ENCODE data around the gene ARHGAP12.
"Not testable (repeated sequence)": the region's sequence is repeated elsewhere in the genome, so short reads cannot be mapped to it uniquely, and the experiment has no call there.

ARHGAP12 gene

GRCh38 chr10:31928549-31929260 lies at the start of gene ARHGAP12:
Gene ARHGAP12, minus strand, starts transcription at chr10:31928831. Its CDS starts 19,976 bp downstream, at chr10:31908855.
- DNase-seq = peak; percentile 71 to 79

GRCh38 chr10:31978156-31978483 lies 49.5 kb upstream of the ARHGAP12 start:
- no peak for DNase-seq

GRCh38 chr10:31977440-31978155 lies 49.0 kb upstream of the ARHGAP12 start:
- no peak for DNase-seq

GRCh38 chr10:31975157-31975765 lies 46.6 kb upstream of the ARHGAP12 start:
- DNase-seq = no peak

- DNase-seq = no peak
Measured at GRCh38 chr10:31974434-31975124, 45.9 kb upstream of the ARHGAP12 start.

- no peak for DNase-seq
Measured at GRCh38 chr10:31972519-31973041, 43.9 kb upstream of the ARHGAP12 start.

GRCh38 chr10:31969847-31970246 lies 41.2 kb upstream of the ARHGAP12 start:
- not testable (repeated sequence) for DNase-seq

GRCh38 chr10:31963589-31963980 lies 35.0 kb upstream of the ARHGAP12 start:
- no peak for DNase-seq

GRCh38 chr10:31962826-31963588 lies 34.4 kb upstream of the ARHGAP12 start:
- DNase-seq = no peak

- peak; percentile 15 to 27 for DNase-seq
Measured at GRCh38 chr10:31961277-31962074, 32.8 kb upstream of the ARHGAP12 start.

- no peak for DNase-seq
Measured at GRCh38 chr10:31959461-31960173, 31.0 kb upstream of the ARHGAP12 start.

GRCh38 chr10:31958856-31959255 lies 30.2 kb upstream of the ARHGAP12 start:
- no peak for DNase-seq

GRCh38 chr10:31956200-31956946 lies 27.7 kb upstream of the ARHGAP12 start:
- no peak for DNase-seq

GRCh38 chr10:31954410-31955191 lies 26.0 kb upstream of the ARHGAP12 start:
- no peak for DNase-seq

- no peak for DNase-seq
Measured at GRCh38 chr10:31953480-31953879, 24.8 kb upstream of the ARHGAP12 start.

GRCh38 chr10:31953080-31953479 lies 24.4 kb upstream of the ARHGAP12 start:
- no peak for DNase-seq

- DNase-seq = no peak
Measured at GRCh38 chr10:31952066-31952465, 23.4 kb upstream of the ARHGAP12 start.

- no peak for DNase-seq
Measured at GRCh38 chr10:31949266-31949665, 20.6 kb upstream of the ARHGAP12 start.

- DNase-seq = no peak
Measured at GRCh38 chr10:31948021-31948420, 19.4 kb upstream of the ARHGAP12 start.

Data from SHP77 (cell line).